ENCODE data around the gene TMC4. TPM values are rescaled to one million over a fixed set of nuclear protein-coding genes. Genes with fewer than 3 reads are reported as not detected.

Gene TMC4
- total and polyA plus RNA-seq, 7 experiments from 2014 or later, result 0.20 to 5.9 (median 1.1) TPM; not detected in 3

DNA sequence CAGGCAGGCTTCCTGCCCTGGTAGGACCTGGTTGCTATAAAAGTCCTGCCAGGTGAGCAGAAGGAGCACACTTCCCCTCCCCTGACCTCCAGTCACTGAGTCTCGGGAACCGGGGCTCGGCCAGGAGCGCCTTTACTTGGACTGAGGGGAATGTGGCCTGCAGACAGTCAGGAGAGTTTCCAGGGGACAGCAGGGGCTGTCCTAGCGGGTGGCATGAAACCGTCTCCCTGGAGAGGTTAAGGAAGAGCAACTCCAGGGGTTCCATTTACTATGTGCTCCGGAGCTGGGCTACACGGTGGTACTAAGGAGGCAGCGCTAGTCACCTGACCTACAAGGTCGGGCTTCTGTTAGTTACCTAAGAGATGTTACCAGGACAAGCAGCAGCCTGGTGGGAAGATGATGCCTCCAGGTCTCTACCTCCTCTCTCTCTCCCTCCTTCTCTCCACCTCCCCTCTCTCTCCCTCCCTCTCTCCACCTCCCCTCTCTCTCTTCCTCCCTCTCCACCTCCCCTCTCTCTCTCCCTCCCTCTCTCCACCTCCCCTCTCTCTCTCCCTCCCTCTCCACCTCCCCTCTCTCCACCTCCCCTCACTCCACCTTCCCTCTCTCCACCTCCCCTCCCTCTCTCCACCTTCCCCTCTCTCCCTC is 39.5 kb downstream of the TMC4 start:
- no peak overlapping the region for H3K4me3 Mint-ChIP-seq
- H3K4me1 Mint-ChIP-seq, result peaks cover 11 to 23% (median 16%) of the 10 kb centered on the region in 7 donors
- intact Hi-C loops (cut with micrococcal nuclease), result loop anchor here in 1 of 2 donors (10.0 kb wide), 1 partner anchor 331 kb away; the partner anchor contains the start of gene LENG9
- DNase-seq, result peak in 2 of 9 donors; percentile 46 to 51
- H3K4me1 ChIP-seq (ENCODE audit: control insufficient read depth in 2 of 2, insufficient read depth in 2 of 2, low read length in 2 of 2), result peaks cover 8 to 9% of the 10 kb centered on the region in 2 donors
- H3K4me3 ChIP-seq (ENCODE audit: low read length), result no peak overlapping the region
- peaks cover 0 to 9% (median 0%) of the 10 kb centered on the region in 5 donors for H3K36me3 Mint-ChIP-seq
- H3K27ac Mint-ChIP-seq, result no peak overlapping the region
- no peak overlapping the region for H3K27ac ChIP-seq (ENCODE audit: low read depth, low read length)
- no peaks in the 10 kb centered on the region for H3K9me3 ChIP-seq (ENCODE audit: control insufficient read depth in 2 of 3, low read length in 3 of 3)
- H3K36me3 ChIP-seq (ENCODE audit: control insufficient read depth in 2 of 3, insufficient read depth in 3 of 3, low read length in 3 of 3), result peaks cover 0 to 35% (median 3%) of the 10 kb centered on the region in 3 experiments
- ChIA-PET POLR2A (interaction anchor here (0.6 to 6.1 kb wide), 2 partner anchors 17 to 19 kb away, joined by 3 to 86 read pairs; partner anchors contain the start of genes PRPF31 and TFPT), CTCF (no interaction called here)
- no peaks in the 10 kb centered on the region for H3K27me3 ChIP-seq (ENCODE audit: control insufficient read depth in 2 of 2, insufficient read depth in 2 of 2, low read length in 2 of 2)
- no peaks in the 10 kb centered on the region for H3K27me3 Mint-ChIP-seq
- H3K9me3 Mint-ChIP-seq, result peaks cover 0 to 1% (median 0%) of the 10 kb centered on the region in 11 donors
- no peak for ATAC-seq

DNA sequence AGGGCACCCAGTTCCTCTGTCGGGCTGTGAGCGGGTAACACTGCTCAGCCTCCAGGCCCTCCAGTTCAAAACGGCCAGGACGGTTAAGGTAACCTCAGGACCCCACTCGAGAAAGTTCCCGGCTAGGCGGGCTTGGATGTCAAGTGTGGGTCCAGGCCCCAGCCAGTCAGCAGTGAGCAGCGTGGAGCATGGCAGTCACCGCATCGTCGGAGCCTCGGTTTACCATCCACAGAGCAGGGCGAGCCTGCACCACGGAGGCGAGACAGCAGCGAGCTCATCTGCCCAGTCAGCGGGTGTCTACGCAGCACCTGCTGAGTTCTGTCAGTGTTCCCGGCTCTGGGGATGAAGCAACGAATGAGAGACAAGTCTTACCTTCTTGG is 43.4 kb downstream of the TMC4 start:
- DNase-seq (no peak), ATAC-seq (no peak)
- Mint-ChIP-seq H3K9me3 (no peaks in the 10 kb centered on the region), H3K36me3 (peaks cover 4 to 25% (median 8%) of the 10 kb centered on the region in 5 donors), H3K27ac (no peak overlapping the region), H3K4me1 (peaks cover 0 to 5% (median 5%) of the 10 kb centered on the region in 7 donors), H3K27me3 (no peaks in the 10 kb centered on the region), H3K4me3 (no peak overlapping the region)
- POLR2A ChIA-PET, result no interaction called here
- Histone ChIP-seq H3K36me3 (ENCODE audit: control insufficient read depth in 2 of 3, insufficient read depth in 3 of 3, low read length in 3 of 3) (peaks cover 3 to 70% (median 14%) of the 10 kb centered on the region in 3 experiments), H3K4me3 (ENCODE audit: low read length) (no peak overlapping the region), H3K4me1 (ENCODE audit: control insufficient read depth in 2 of 2, insufficient read depth in 2 of 2, low read length in 2 of 2) (peaks cover 0 to 4% of the 10 kb centered on the region in 2 donors), H3K27ac (ENCODE audit: low read depth, low read length) (no peak overlapping the region), H3K27me3 (ENCODE audit: control insufficient read depth in 2 of 2, insufficient read depth in 2 of 2, low read length in 2 of 2) (no peaks in the 10 kb centered on the region), H3K9me3 (ENCODE audit: control insufficient read depth in 2 of 3, low read length in 3 of 3) (no peaks in the 10 kb centered on the region)
- CTCF ChIA-PET, result no interaction called here
- intact Hi-C loops (cut with micrococcal nuclease), result no loop called here

- Histone ChIP-seq H3K4me3 (ENCODE audit: low read length) (no peak overlapping the region), H3K4me1 (ENCODE audit: control insufficient read depth in 2 of 2, insufficient read depth in 2 of 2, low read length in 2 of 2) (peaks cover 0 to 4% of the 10 kb centered on the region in 2 donors), H3K27ac (ENCODE audit: low read depth, low read length) (no peak overlapping the region), H3K36me3 (ENCODE audit: control insufficient read depth in 2 of 3, insufficient read depth in 3 of 3, low read length in 3 of 3) (peaks cover 6 to 76% (median 19%) of the 10 kb centered on the region in 3 experiments), H3K27me3 (ENCODE audit: control insufficient read depth in 2 of 2, insufficient read depth in 2 of 2, low read length in 2 of 2) (no peaks in the 10 kb centered on the region), H3K9me3 (ENCODE audit: control insufficient read depth in 2 of 3, low read length in 3 of 3) (no peaks in the 10 kb centered on the region)
- DNase-seq (no peak), ATAC-seq (no peak)
- H3K36me3 Mint-ChIP-seq, result peaks cover 2 to 25% (median 8%) of the 10 kb centered on the region in 5 donors
- intact Hi-C loops (cut with micrococcal nuclease), result no loop called here
- H3K27me3 Mint-ChIP-seq, result no peaks in the 10 kb centered on the region
- H3K4me3 Mint-ChIP-seq, result no peak overlapping the region
- CTCF ChIA-PET, result no interaction called here
- peaks cover 0 to 2% (median 0%) of the 10 kb centered on the region in 7 donors for H3K4me1 Mint-ChIP-seq
- POLR2A ChIA-PET, result no interaction called here
- H3K9me3 Mint-ChIP-seq, result no peaks in the 10 kb centered on the region
- no peak overlapping the region for H3K27ac Mint-ChIP-seq
These were observed 44.0 kb downstream of the TMC4 start for GRCh38 chr19:54128796-54129616.

DNA sequence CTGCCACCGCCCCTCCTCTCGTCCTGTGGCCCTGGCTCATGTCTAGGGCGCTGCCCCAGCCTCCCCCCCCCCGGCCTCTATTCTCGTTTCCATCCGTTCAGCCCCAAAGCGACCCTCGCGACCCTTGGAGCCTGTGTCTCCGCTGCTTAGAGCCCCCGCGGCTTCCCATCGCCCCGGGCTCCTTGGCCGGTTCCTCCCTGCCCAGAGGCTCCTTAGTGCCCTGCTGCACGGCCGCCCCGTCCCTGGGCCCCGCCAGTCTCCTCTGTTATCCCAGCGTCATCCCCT is 44.6 kb downstream of the TMC4 start:
- Histone ChIP-seq H3K4me1 (ENCODE audit: control insufficient read depth in 2 of 2, insufficient read depth in 2 of 2, low read length in 2 of 2) (no peaks in the 10 kb centered on the region), H3K9me3 (ENCODE audit: control insufficient read depth in 2 of 3, low read length in 3 of 3) (no peaks in the 10 kb centered on the region), H3K36me3 (ENCODE audit: control insufficient read depth in 2 of 3, insufficient read depth in 3 of 3, low read length in 3 of 3) (peaks cover 9 to 82% (median 20%) of the 10 kb centered on the region in 3 experiments), H3K27me3 (ENCODE audit: control insufficient read depth in 2 of 2, insufficient read depth in 2 of 2, low read length in 2 of 2) (no peaks in the 10 kb centered on the region), H3K27ac (ENCODE audit: low read depth, low read length) (no peak overlapping the region), H3K4me3 (ENCODE audit: low read length) (no peak overlapping the region)
- CTCF ChIA-PET, result no interaction called here
- no peak for DNase-seq
- Mint-ChIP-seq H3K27ac (no peak overlapping the region), H3K4me1 (no peaks in the 10 kb centered on the region), H3K36me3 (peaks cover 3 to 27% (median 8%) of the 10 kb centered on the region in 5 donors), H3K9me3 (no peaks in the 10 kb centered on the region), H3K27me3 (no peaks in the 10 kb centered on the region), H3K4me3 (no peak overlapping the region)
- POLR2A ChIA-PET, result no interaction called here
- ATAC-seq, result no peak
- intact Hi-C loops (cut with micrococcal nuclease), result no loop called here

DNA sequence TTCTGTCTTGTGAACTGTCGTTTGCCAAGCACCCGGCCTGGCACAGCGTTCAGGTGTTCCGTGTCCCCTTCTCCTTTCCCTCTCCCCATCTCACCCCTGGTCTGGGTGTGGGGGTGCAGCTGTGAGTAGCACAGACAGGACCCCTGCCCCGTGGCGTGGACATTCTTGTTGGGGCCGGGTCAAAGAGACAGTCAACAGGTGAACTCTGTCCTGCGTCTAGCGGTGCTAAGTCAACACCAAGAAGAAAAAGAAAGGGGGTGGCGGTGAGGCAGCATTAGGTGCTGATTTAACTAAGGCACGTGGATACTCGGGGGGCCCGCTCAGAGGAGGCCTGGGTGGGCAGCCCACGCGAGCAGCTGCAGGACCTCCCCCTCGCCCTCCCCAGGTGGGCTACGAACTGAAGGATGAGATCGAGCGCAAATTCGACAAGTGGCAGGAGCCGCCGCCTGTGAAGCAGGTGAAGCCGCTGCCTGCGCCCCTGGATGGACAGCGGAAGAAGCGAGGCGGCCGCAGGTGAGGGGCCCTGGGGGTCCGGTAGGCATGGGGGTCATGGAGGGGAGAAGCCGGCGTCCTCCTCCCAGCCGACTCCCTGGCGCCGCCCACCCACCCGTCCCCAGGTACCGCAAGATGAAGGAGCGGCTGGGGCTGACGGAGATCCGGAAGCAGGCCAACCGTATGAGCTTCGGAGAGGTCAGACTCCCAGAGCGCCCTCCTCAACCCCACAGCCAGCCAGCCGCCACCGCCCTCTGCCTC is 45.1 kb downstream of the TMC4 start:
- Mint-ChIP-seq H3K4me3 (no peak overlapping the region), H3K27ac (no peak overlapping the region), H3K4me1 (no peaks in the 10 kb centered on the region), H3K36me3 (peaks cover 5 to 30% (median 8%) of the 10 kb centered on the region in 5 donors), H3K27me3 (no peaks in the 10 kb centered on the region), H3K9me3 (no peaks in the 10 kb centered on the region)
- no peaks in the 10 kb centered on the region for H3K9me3 ChIP-seq (ENCODE audit: control insufficient read depth in 2 of 3, low read length in 3 of 3)
- ATAC-seq (no peak), DNase-seq (no peak)
- peaks cover 9 to 87% (median 20%) of the 10 kb centered on the region in 3 experiments for H3K36me3 ChIP-seq (ENCODE audit: control insufficient read depth in 2 of 3, insufficient read depth in 3 of 3, low read length in 3 of 3)
- ChIA-PET POLR2A (interaction anchor here (1.2 kb wide), 1 partner anchor 32 kb away, joined by 4 read pairs; the partner anchor contains the start of gene LENG1), CTCF (no interaction called here)
- H3K27me3 ChIP-seq (ENCODE audit: control insufficient read depth in 2 of 2, insufficient read depth in 2 of 2, low read length in 2 of 2), result no peaks in the 10 kb centered on the region
- H3K27ac ChIP-seq (ENCODE audit: low read depth, low read length), result no peak overlapping the region
- H3K4me3 ChIP-seq (ENCODE audit: low read length), result no peak overlapping the region
- H3K4me1 ChIP-seq (ENCODE audit: control insufficient read depth in 2 of 2, insufficient read depth in 2 of 2, low read length in 2 of 2), result no peaks in the 10 kb centered on the region
- intact Hi-C loops (cut with micrococcal nuclease), result no loop called here

- CTCF ChIA-PET, result no interaction called here
- H3K36me3 ChIP-seq (ENCODE audit: control insufficient read depth in 2 of 3, insufficient read depth in 3 of 3, low read length in 3 of 3), result peaks cover 9 to 93% (median 24%) of the 10 kb centered on the region in 3 experiments
- intact Hi-C loops (cut with micrococcal nuclease), result no loop called here
- DNase-seq (no peak), ATAC-seq (no peak)
- H3K4me3 ChIP-seq (ENCODE audit: low read length), result no peak overlapping the region
- Mint-ChIP-seq H3K27me3 (no peaks in the 10 kb centered on the region), H3K9me3 (no peaks in the 10 kb centered on the region), H3K36me3 (peaks cover 7 to 35% (median 11%) of the 10 kb centered on the region in 5 donors), H3K4me1 (no peaks in the 10 kb centered on the region), H3K4me3 (no peak overlapping the region), H3K27ac (no peak overlapping the region)
- no peaks in the 10 kb centered on the region for H3K27me3 ChIP-seq (ENCODE audit: control insufficient read depth in 2 of 2, insufficient read depth in 2 of 2, low read length in 2 of 2)
- no peaks in the 10 kb centered on the region for H3K4me1 ChIP-seq (ENCODE audit: control insufficient read depth in 2 of 2, insufficient read depth in 2 of 2, low read length in 2 of 2)
- POLR2A ChIA-PET, result no interaction called here
- H3K9me3 ChIP-seq (ENCODE audit: control insufficient read depth in 2 of 3, low read length in 3 of 3), result no peaks in the 10 kb centered on the region
- H3K27ac ChIP-seq (ENCODE audit: low read depth, low read length), result no peak overlapping the region
These were observed 47.2 kb downstream of the TMC4 start for GRCh38 chr19:54125713-54126112.
